Colon (tissue), 2 donors: ENCODE measurements around the gene ABCB9.
"Not testable (repeated sequence)": the region's sequence is repeated elsewhere in the genome, so short reads cannot be mapped to it uniquely, and the experiment has no call there.

Source experiments
- FAIRE-seq: peaks from 2 replicates; lab custom pipeline; 2012; peaks lifted over from hg19 to GRCh38; lab: Jason Lieb, UNC
- donor health status: control.
- donor health status: control.

ABCB9 gene

DNA sequence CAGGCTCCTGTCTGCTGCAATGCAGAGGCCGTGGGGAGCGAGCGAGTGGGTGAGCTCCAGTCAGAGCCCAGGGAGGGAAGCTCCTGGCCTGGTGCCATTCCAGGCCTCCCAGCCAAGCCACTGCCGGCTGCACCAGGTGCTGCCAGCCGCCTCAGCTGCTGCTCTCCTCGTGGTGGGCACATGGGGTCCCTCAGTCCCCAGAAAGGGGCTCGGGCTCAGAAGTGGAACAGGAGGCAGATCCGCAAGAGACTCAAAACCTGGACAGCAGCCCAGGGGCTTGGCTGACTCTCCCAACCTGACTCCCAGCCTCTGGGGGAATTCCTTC lies 2.4 kb downstream of the ABCB9 start:
- no peak for FAIRE-seq

DNA sequence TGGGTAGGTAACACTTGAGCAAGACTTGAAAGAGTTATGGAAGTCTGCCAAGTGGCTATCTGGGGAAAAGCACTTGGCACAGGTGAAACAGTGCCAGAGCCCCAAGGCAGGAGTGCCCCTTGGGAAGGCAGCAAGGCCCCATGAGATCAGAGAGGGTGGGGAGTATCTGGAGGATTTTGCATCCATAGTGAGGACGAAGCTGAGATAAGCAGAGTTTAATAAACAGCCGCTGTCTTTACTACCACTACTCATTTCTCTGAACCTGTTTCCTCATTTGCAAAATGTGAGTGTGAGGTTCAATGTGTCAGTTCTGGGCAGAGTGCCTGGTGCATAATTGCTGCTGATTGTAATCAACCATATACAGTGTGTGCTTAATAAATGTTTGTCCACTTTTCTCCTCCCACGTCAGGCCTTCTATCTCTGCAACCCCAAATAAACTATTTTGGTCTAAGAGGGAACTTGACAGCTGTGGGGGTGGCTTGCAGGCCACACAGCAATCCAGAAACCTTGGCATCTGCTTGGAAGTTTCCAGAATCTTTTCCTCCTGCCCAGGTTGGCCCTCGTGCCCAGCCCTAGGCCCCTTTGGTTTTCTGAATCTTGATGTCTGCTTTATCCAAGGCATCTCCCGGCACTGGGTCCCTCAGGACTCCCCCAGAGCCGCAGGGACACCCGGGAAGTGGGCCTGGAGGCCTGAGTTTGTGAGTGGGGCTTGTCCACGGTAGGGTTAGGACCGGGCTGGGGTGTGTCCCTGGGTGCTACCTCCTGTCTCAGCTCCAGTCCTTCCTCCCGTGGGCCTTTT lies 4.5 kb downstream of the ABCB9 start:
- no peak for FAIRE-seq

DNA sequence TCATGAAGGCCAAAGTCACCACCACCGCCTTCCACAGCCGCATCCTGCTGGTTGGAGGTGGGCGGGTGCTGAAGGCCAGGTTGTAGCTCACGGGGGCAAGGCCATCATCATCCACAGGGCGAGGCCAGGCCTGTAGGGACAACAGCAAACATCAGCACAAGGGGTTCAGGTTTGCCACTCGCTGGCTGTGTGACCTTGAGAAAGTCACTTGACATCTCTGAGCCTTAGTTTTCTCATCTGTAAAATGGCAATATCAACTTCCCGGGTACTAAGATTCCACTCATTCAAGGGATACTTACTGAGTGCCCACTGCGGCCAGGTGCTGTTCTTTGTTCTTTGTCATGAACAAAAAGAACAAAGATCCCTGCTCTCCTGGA lies 6.1 kb downstream of the ABCB9 start:
- no peak for FAIRE-seq

DNA sequence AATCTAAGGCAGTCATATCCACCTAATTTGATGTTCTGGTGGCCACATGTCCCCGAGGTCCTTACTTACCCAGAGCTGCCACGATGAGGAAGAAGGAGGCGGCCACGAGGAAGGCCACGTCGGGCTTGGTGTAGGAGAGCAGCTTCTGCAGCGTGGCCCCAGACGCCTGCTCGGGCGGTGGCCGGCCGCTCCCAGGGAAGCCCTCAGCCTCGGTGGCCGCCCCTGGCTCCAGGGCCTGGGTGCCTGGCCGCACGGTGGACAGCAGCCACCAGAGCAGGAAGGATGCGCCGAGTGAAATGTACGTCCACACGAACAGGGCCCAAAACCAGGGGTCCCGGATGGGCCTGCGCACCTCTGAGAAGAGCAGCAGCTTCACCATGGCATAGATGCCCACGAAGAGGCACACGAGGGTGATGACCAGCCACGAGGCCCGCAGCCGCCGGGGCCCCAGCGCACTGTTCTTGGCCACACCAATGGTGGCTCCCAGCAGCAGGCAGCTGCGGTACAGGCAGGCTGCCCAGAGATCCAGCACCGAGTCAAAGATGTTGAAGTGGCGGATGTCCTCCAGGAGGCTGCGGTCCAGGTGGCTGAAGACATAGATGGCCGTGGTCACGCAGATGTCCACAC lies 6.6 kb downstream of the ABCB9 start:
- no peak for FAIRE-seq

DNA sequence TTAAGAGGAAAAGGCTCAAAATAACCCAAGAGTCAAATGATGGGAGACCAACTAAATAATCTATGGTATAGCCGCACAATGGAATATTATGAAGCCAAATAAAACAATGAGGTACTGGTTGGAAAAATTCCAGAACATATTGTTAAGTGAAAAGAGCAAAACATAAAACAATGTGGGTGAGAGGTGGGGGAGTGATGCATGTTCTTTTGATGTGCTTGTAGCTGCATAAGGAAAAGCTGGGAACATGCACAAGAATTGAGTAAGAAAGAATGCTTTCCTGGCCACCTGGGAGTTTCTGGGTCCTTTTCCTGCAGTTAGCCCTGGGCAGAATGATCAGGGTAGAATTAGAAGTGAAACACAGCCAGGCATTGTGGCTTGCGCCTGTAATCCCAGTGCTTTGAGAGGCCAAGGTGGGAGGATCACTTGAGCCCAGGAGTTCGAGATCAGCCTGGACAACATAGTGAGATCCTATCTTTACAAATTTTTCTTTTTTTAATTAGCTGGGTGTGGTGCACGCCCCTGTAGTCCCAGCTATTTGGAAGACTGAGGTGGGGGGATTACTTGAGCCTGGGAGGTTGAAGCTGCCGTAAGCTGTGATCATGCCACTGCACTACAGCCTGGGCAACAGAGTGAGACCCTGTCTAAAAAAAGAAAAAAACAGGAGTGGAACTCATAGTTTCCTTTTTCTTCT lies 7.9 kb downstream of the ABCB9 start:
- no peak for FAIRE-seq

DNA sequence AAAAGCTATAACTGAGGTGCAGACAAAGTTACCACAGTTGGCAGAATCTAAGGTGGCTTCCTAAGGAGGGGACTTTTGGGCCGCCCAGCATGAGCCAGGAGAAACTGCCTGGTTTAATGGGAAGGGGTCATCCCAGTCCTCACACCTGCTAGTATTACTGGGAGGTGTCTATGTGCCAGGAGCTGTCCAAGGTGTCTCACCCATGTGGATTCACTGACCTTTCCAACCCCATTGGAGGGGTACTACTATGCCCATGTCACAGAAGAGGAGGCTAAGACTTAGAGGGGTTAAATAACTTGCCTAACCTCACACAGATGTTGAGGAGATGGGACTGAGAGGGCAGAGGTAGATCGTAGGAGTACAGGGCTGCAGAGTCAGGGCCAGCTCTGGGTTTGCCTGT lies 10.2 kb downstream of the ABCB9 start:
- FAIRE-seq: no peak

DNA sequence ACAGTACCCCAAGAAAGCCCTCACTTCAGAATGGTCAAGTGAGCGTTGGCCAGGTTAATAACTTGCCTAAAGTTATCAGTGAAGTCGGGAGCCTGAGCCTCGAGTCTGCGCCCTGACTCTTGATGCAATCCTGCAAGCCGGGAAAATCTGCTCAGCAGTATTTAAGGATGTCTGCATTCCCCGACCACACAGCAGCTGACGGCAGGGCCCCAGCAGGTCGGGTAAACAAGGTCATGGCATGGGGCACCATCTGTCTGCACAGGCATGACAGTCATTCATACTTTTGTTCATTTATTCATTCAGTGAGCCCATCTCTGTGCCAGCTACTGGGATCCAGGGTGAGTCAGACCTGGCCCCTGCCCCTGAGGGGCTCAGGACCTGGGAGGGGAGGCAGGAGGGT lies 11.1 kb downstream of the ABCB9 start:
- no peak for FAIRE-seq

DNA sequence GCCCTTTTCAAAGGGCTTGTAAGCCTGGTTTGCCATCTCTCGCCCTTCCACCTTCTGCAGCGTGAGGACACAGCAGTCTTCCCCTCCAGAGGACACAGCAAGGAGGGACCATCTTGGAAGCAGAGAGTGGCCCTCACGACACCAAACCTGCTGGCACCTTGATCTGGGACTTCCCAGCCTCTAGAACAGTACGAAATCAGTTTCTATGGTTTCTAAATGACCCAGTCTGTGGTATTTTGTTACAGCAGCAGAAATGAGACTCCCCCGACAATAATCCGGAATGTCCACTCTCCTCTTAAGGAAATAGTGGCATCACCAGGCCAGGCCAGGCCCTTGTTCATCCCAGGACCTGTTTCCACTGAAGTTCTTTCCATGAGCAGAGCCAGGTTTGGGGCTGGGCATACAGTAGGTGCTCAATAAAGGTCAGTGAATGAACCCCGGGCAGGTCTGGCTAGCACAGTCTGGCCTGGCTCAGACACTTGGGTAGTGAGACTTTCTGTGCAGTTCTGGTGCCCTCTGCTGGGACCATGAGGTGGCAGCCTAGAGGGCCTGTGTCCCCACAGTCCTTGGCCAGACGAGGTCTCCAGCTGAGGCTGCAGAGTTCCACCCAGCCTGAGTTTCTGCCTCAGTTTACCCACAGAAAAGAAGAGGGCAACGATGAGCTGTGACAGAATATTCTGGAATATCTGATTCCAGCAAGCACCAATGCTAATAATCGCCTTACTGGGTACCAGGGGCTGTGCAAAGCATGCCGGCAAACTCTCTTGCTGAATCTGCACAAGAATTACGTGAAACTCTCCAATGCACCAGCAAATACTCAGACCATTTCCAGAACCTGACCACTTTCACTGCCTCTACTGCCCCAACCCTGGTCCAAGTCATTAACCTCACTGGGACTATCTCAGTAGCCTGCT lies 14.0 kb downstream of the ABCB9 start:
- FAIRE-seq: no peak

DNA sequence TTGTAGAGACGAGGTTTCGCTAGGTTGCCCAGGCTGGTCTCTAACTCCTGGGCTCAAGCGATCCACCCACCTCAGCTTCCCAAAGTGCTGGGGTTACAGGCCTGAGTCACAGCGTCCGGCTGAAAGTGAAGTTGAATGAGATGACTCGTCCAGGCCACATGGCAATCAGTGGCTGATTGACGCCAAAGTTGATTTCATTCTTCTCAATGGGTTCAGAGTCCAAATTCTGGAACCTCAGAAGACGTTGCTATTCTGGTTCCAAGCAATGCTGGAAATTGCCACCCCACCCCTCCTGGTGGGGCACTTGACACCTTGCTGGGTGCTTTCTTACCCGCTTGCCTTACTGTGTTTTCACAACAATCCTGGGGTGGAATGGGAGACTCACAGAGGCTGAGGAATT lies 14.9 kb downstream of the ABCB9 start:
- no peak for FAIRE-seq

DNA sequence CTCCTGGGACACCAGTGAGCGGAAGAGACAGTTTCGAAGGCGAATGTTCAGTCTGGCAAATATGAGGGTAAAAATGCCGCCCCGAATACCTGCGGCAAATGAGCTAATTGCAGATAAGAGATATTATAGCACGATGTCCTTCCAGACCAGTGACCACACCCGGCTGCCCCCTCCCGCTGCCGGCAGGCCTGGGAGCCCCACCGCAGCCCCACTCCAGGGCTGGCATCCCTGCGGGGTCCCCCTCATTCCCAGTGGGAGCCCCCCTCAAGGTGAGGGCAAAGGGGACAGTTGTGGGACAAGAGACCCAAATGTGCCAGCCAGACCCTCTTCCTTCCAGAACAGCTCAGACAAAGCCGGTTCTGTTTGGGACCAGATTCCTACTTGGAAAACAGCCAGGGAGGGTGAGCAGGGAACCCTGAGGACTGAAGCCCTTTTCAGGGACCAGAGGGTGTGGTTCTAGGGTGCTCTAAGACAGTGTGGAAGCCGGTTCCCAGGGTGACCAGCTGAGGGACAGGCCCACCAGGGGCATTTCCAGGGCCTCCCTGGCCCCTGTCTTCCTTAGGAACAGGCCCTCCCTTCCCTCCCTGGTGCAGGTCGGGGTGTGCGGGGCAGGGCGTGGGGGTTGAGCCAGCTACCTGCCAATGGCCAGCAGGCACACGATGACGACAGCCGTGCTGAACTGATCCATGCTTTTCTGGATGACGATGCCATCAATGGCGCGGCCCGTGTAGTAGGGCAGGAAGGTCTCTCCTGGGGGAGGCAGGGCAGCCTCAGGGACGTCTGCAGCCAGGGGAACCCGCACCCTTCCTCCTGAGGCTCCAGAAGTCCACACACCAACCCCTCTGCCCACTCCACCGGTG lies 16.2 kb downstream of the ABCB9 start:
- no peak for FAIRE-seq

DNA sequence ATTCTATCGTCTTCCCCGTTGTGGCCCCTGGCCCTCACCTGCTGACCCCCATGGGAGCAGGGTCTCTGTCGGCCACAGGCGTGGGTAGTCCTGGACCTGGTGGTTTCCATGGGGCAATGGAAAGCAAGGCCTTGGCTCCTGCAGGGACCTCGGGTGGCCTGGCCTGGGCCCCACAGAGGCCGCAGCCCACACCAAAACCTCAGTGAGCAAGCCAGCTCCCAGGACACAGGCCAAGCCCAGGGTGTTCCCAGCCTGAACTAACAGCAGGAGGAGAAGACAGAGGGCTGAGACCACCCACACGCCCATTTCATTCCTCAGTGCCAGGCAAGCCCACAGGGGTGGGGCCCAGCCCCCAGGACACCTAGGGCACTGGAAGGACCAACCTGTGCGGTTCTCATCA lies 16.9 kb downstream of the ABCB9 start:
- FAIRE-seq: no peak

DNA sequence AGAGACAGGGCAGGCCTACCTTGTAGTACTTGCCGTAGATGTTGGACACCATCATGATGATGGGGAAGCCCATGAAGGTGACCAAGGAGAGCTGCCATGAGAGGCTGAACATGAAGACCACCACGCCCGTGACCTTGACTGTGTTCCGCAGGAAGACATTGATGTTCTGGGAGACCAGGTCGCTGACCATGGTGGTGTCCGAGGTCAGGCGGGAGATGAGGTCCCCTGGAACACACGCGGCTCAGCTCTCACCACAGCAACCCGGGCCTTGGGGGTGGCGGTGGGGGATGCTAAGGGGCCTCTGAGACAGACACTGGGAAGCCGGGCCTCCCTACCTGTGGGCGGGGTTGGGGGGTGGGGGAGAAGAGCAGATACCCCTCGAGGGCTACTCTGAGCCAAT lies 17.7 kb downstream of the ABCB9 start:
- FAIRE-seq: no peak

DNA sequence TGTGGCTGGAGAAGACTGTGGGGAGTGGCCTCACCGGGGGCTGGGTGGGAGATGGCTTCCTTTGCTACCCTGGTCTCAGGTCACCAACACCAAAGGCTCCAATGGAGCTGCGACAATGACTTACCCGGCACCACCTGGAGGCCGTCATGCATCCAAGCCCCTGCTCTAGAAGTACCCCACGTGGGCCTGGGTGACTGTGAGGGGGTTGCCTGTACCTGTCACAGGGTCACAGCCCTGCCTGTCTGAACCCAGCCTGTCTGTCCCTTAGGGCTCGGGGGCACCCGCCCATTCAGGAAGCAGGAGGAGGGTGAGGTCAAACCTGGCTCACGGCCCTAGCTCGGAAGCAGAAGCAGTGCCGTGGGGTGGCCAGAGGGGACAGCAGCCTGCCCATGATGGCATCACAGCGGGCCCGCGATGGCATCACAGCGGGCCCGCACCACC lies 18.9 kb downstream of the ABCB9 start:
- no peak for FAIRE-seq

DNA sequence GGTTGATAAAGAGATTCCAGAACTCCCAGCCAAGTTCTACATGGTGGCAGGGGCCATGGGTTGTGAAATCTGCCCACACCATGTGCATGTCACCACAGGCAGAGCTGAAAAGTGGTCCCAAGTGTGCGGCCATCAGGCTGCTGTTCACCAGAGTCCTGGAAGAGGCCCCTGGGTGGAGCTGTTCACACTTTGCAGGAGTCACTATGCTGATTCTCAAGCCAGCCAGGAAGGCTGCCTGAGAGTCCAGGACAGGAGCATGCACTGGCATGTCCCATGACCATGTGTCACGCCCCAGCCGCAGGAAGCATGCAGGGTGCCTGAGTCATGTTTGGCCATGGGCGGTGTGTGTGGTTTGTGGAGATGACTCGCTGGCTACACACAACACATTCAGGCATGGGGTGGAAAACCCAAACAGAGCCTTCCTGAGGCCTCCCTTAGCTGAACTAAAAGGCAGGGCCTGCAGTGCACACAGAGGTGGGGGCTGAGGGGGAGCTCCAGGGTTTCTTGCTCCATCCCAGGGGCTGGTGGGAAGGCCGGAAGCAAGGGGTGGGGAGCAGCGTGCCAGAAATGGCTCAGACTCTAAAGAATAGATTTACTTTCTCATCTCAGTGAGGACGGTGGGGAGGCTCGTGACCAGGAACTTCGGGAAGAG lies 19.4 kb downstream of the ABCB9 start:
- no peak for FAIRE-seq

DNA sequence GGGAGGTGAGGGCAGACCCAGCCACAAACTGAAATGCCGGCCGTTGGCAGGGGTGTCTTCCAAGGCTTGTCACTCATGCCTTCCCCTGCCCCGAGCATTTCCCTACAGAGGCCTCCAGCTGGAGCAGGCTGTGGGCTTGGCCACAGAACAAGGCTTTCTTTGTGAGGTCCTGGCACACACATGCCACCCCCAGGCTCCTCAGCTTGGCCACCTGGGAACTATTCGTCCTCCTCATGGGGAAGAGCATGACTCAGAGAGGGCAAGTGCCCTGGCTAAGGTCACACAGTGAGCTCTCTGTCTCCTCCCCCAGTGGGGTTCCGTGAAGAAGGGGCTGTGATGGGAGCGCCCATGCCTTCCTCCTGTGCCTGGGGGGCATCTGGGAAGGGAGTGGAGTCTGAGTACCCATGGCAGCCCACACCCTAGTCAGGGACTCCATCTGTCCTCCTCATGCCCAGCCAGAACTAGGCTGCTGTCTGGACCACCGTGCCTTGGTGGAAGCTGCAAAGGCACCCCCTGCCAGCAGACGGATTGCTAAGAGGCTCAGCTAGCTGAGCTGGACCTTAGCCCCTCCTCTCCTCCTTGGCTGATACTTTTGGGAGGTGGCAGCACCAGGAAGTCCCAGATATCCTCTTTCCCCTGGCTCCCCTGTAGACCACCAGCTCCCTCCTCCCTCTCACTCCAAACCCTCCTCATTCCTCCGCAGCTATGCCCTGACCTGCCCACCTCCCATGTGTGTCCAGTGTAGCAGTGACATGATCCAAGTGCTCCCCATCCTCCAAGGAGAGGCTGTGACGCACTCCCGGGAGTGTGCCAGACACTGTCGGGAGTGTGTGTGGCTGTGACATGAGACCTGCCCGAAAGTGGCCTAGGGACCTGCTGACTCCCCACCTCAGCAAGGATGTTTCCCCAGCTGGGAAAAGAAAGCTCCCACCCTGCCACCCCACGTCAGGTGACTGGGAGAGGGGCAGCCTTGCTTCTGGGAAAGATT lies 21.4 kb downstream of the ABCB9 start:
- no peak for FAIRE-seq

DNA sequence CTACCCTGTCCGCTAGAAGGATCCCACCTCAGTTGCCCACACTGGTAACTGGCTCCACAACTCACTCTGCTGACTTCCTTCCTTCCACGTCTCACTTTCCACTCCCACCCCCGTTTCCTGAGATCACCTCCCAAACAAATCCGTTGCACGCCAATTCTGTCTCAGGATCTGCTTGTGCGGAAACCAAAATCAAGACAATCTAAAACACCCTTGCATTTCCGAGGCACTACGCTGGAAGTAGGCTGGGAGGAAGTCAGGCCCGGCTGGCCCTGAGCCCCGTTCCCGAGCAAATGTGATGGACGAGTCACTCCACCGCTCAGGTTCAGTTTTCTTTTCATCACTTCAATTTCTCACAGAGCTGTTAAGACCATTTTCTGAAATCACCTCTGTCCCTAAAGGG lies 23.1 kb downstream of the ABCB9 start:
- FAIRE-seq: no peak

DNA sequence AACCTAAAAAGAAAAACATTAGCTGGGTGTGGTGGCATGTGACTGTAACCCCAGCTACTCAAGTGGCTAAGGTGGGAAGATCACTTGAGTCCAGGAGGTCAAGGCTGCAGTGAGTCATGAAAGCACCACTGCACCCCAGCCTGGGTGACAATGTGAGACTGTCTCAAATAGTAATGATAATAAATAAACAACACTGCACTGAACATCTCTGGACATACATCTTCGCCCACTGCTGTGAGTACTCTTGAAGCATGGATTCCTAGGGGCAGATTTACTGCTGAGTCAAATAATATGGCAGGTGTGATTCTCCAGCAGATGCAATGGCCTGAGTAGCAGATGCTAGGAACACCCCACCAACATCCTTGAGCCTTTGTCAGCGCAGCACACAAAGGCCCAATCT lies 23.6 kb downstream of the ABCB9 start:
- FAIRE-seq: no peak

DNA sequence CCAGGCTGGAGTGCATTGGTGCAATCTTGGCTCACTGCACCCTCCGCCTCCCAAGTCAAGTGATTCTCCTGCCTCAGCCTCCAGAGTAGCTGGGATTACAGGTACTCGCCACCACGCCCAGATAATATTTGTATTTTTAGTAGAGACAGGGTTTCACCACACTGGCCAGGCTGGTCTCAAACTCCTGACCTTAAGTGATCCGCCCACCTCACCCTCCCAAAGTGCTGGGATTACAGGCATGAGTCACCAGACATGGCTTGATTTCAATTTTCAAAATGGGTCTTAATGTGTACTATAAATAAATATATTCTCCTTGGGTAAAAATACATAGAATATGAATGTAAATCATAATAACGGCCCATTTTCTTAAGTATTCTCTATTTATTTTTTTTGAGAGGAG lies 24.9 kb downstream of the ABCB9 start:
- FAIRE-seq: not testable (repeated sequence)

DNA sequence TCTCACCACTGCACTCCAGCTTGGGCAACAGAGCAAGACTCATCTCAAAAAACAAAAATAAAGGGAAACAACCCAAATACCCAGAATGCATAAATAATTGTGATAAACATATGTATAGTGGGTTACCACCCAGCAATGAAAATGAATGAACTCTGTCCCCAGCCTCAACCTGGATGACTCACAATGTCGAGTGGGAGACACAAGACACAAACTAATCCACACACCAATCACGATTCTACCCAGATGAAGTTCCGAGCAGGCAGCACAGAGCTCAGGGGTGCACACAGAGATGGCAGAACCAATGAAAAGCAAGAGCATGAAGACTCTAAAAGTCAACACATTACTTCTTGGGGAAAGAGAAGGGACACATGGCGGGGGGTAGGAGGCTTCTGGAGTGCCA lies 27.1 kb downstream of the ABCB9 start:
- no peak for FAIRE-seq

DNA sequence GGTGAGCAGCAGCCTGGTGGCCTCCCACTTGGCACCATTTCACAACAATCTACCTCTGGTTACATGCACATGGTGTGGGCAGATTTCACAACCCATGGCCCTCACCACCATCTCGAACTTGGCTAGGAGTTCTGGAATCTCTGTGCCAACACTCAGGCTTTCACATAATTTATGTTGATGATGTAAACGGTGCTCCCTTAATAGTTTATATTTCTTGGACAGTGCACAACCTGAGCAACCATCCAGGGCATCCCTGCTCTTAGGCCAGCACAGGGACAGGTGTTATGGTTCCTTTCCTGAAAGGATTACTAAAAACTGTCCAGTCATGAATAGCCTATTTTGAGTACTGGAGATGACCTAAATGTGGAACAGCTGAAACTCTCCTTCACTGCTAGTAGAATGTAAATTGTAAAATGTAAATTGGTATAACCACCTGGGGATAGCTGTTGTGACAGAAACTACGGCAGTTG lies 28.6 kb downstream of the ABCB9 start:
- no peak for FAIRE-seq
